Suprapubic skin (tissue), 4 donors: ENCODE results near the gene CAB39L. TPM values are rescaled to one million over a fixed set of nuclear protein-coding genes. Genes with fewer than 3 reads are reported as not detected.

Experiments used
- DNase-seq, 2 donors: peaks; one replicate each; pipeline ENCODE4 v3.0.0-alpha.2; 2019; ENCODE audit warnings: low spot score in 2 of 2
- H3K27ac ChIP-seq: fragments of 200-600 bp; sonication (generic); one replicate; pipeline ENCODE4 v1.5.1; 2019
- H3K27me3 ChIP-seq: fragments of 200-600 bp; sonication (generic); one replicate; pipeline ENCODE4 v1.5.1; 2019
- H3K36me3 ChIP-seq: fragments of 200-600 bp; sonication (generic); one replicate; pipeline ENCODE4 v1.5.1; 2019
- H3K4me1 ChIP-seq: fragments of 200-600 bp; sonication (generic); one replicate; pipeline ENCODE4 v1.5.1; 2019
- H3K4me3 ChIP-seq: fragments of 200-600 bp; sonication (generic); one replicate; pipeline ENCODE4 v1.5.1; 2019; ENCODE audit warnings: mild to moderate bottlenecking
- H3K9me3 ChIP-seq: fragments of 200-600 bp; sonication (generic); one replicate; pipeline ENCODE4 v1.5.1; 2019
- CTCF ChIP-seq, 2 donors: fragments of 200-600 bp in 1 of 2; fragments of 450-650 bp in 1 of 2; sonication (generic) in 1 of 2; IDR thresholded peaks; one replicate each; pipeline ENCODE4 v1.5.1; 2016 to 2019; ENCODE audit warnings: antibody characterized with exemption in 2 of 2, mild to moderate bottlenecking in 1 of 2, moderate library complexity in 1 of 2
- EP300 ChIP-seq: sonication (generic); formaldehyde crosslinking; IDR thresholded peaks from one replicate; pipeline ENCODE4 v1.6.1; 2017; ENCODE audit warnings: antibody characterized with exemption
- POLR2A ChIP-seq, 2 donors: fragments of 450-650 bp; IDR thresholded peaks; one replicate each; pipeline ENCODE4 v1.6.1; 2017; ENCODE audit warnings: antibody characterized with exemption in 2 of 2, mild to moderate bottlenecking in 2 of 2, moderate library complexity in 2 of 2
- POLR2AphosphoS5 ChIP-seq, 3 donors: sonication (generic); formaldehyde crosslinking; IDR thresholded peaks; one replicate each; pipeline ENCODE4 v1.6.1; 2017; ENCODE audit warnings: antibody characterized with exemption in 3 of 3
- WGBS: methylation state at CpG from one replicate; pipeline ENCODE4 v1.1.5; 2018; 5-methylcytosine and 5-hydroxymethylcytosine counted together
- total RNA-seq, 4 donors: library from RNA; depleted of rRNA; stranded (reverse); fragments of >200 nt; gene quantifications; one replicate each; pipeline ENCODE4 v1.1.0, GENCODE V29; 2016

Gene CAB39L
- total RNA-seq, 4 donors from 2014 or later: 17.8 to 45.1 (median 28.6) TPM

GRCh38 chr13:49456156-49456555 lies 12.3 kb upstream of the CAB39L start:
- Histone ChIP-seq H3K9me3 (no peaks in the 10 kb centered on the region), H3K27me3 (no peaks in the 10 kb centered on the region), H3K36me3 (peaks cover 2% of the 10 kb centered on the region), H3K4me3 (no peak overlapping the region), H3K4me1 (no peaks in the 10 kb centered on the region), H3K27ac (no peak overlapping the region)
- WGBS: 96% methylated on average over 1 of the region's 1 CpG
- TF ChIP-seq EP300: no peak
- no peak for TF ChIP-seq POLR2AphosphoS5 (IDR thresholded peaks at IDR 0.05)
- TF ChIP-seq CTCF (IDR thresholded peaks at IDR 0.05): no peak
- TF ChIP-seq POLR2A (IDR thresholded peaks at IDR 0.05): no peak
- DNase-seq: no peak

GRCh38 chr13:49455007-49455398 lies 11.1 kb upstream of the CAB39L start:
- H3K4me1 ChIP-seq: no peaks in the 10 kb centered on the region
- no peaks in the 10 kb centered on the region for H3K27me3 ChIP-seq
- no peak overlapping the region for H3K27ac ChIP-seq
- TF ChIP-seq CTCF (IDR thresholded peaks at IDR 0.05) (no peak), POLR2A (IDR thresholded peaks at IDR 0.05) (no peak), POLR2AphosphoS5 (IDR thresholded peaks at IDR 0.05) (no peak)
- DNase-seq: no peak
- H3K9me3 ChIP-seq: no peaks in the 10 kb centered on the region
- no peaks in the 10 kb centered on the region for H3K36me3 ChIP-seq
- H3K4me3 ChIP-seq: no peak overlapping the region

GRCh38 chr13:49454388-49455006 lies 10.6 kb upstream of the CAB39L start:
- Histone ChIP-seq H3K9me3 (no peaks in the 10 kb centered on the region), H3K4me3 (no peak overlapping the region), H3K27me3 (no peaks in the 10 kb centered on the region), H3K27ac (no peak overlapping the region), H3K36me3 (no peaks in the 10 kb centered on the region), H3K4me1 (no peaks in the 10 kb centered on the region)
- TF ChIP-seq CTCF (IDR thresholded peaks at IDR 0.05) (no peak), POLR2A (IDR thresholded peaks at IDR 0.05) (no peak)
- 61% methylated on average over 4 of the region's 4 CpGs for WGBS
- DNase-seq: no peak

GRCh38 chr13:49453465-49453864 lies 9.6 kb upstream of the CAB39L start:
- Histone ChIP-seq H3K9me3 (no peaks in the 10 kb centered on the region), H3K4me3 (no peak overlapping the region), H3K36me3 (no peaks in the 10 kb centered on the region), H3K27me3 (no peaks in the 10 kb centered on the region), H3K4me1 (no peaks in the 10 kb centered on the region), H3K27ac (no peak overlapping the region)
- no peak for TF ChIP-seq EP300
- TF ChIP-seq POLR2A (IDR thresholded peaks at IDR 0.05): no peak
- TF ChIP-seq POLR2AphosphoS5 (IDR thresholded peaks at IDR 0.05): no peak
- 88% methylated on average over 7 of the region's 7 CpGs for WGBS
- DNase-seq: no peak

GRCh38 chr13:49452725-49453457 lies 9.0 kb upstream of the CAB39L start:
- H3K27me3 ChIP-seq: no peaks in the 10 kb centered on the region
- H3K9me3 ChIP-seq: no peaks in the 10 kb centered on the region
- no peak overlapping the region for H3K27ac ChIP-seq
- 97% methylated on average over 8 of the region's 8 CpGs for WGBS
- H3K36me3 ChIP-seq: no peaks in the 10 kb centered on the region
- DNase-seq: no peak
- peaks cover 6% of the 10 kb centered on the region for H3K4me1 ChIP-seq
- TF ChIP-seq CTCF (IDR thresholded peaks at IDR 0.05): no peak
- TF ChIP-seq POLR2A (IDR thresholded peaks at IDR 0.05): no peak
- TF ChIP-seq EP300: no peak
- TF ChIP-seq POLR2AphosphoS5 (IDR thresholded peaks at IDR 0.05): no peak
- no peak overlapping the region for H3K4me3 ChIP-seq
